ENCODE data around the gene ELP5.

The ELP5 gene

GRCh38 chr17:7290166-7290565 lies 38.2 kb downstream of the ELP5 start:
- no peak for DNase-seq

- no peak for DNase-seq
Observed at GRCh38 chr17:7290685-7291084, 38.7 kb downstream of the ELP5 start.

DNA sequence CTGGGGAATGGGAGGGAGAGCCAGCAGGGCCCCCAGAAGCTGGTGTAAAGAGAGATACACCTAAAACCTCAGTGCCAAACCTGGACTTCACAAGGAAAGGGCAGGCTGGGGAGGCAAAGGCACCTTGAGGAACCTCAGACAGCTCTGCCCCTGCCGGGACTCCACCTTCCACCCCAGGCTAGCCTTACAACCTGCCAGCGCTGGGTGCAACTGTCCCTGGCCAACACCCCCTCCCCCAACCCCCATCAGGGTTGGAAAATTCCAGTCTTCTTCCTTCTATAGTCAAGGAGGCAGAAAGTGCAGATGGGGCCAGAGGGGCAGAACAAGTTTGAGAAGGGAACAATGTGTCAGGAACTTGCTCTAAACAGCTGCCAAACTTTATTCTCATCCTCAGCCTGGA lies 40.2 kb downstream of the ELP5 start:
- no peak for DNase-seq

- no peak for DNase-seq
Observed at GRCh38 chr17:7292729-7293128, 40.7 kb downstream of the ELP5 start.

- no peak for DNase-seq
Observed at GRCh38 chr17:7293159-7293558, 41.1 kb downstream of the ELP5 start.

DNA sequence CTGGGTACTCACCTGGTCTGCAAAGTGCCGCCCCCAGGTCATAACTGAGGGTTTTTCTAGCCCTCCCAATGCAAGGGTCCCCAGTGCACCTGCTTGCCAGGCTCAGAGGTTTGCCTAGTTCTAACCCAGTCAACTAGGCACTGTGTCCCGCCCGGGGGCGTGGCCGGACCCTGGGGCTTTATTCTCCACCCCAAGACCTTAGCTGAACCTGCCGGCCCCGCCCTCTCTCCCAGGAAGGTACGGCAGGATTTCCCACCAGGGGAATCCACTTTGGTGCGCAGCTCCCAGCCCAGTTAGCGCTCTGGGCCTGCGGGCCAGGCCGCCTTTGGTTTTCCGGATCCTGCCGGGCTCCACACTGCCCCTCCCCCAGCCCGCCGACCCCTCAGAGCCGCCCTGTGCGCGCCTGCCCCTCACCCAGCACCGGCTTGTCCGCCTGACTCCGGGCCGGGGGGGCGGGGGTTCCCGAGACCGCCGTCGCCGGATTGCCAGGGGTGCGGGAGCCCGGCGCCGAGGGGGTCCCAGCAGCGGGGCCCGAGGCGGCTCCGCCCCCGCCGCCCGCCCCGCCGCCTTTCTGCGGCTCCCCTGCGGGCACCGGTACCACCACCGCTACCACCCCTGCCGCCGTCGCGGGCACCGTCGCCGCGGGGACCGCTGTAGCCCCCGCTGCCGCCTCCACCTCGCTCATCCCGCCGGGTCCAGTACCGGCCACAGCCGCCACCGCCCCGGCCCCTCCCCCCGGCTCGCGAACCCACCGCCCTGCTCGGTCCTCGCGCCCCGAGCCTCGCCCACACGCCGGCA lies 42.0 kb downstream of the ELP5 start:
- DNase-seq, result no peak

DNA sequence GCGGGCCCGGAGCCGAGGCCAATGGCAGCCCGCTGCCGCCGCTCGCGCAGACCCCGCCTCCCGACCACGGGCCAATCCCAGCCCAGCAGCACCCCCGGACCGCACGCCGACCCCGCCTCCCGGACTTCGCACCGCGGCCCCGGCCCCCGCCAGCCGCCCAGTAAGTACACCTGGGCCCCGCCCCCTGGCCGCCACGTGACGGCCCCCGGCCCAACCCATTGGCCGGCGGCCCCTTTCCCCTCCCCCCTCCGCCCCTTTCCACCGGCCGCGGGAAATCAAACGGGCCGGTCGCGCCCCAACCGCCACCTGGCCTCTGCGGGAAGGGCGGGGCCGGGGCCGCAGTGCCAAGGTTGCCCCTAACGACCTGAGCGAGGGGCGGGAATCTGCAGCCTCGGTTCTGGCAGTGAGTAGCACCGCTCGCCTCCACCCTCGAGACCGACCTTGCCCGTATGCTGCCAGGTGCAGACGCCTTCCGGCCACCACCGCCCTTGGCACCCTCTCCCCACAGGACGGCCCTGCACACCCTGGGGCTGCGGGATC lies 42.7 kb downstream of the ELP5 start, which contains the start of gene YBX2:
Gene YBX2 (minus strand): TSS at position 26 of the 540 bp plus-strand sequence. CDS start 139 bp downstream, outside the sequence.
- no peak for DNase-seq

- DNase-seq, result no peak
Observed at GRCh38 chr17:7295230-7296180, 43.5 kb downstream of the ELP5 start.

- peak in 1 of 2 experiments; percentile 16 for DNase-seq
Observed at GRCh38 chr17:7296189-7296861, 44.3 kb downstream of the ELP5 start.

- no peak for DNase-seq
Observed at GRCh38 chr17:7304179-7304578, 52.2 kb downstream of the ELP5 start.

DNA sequence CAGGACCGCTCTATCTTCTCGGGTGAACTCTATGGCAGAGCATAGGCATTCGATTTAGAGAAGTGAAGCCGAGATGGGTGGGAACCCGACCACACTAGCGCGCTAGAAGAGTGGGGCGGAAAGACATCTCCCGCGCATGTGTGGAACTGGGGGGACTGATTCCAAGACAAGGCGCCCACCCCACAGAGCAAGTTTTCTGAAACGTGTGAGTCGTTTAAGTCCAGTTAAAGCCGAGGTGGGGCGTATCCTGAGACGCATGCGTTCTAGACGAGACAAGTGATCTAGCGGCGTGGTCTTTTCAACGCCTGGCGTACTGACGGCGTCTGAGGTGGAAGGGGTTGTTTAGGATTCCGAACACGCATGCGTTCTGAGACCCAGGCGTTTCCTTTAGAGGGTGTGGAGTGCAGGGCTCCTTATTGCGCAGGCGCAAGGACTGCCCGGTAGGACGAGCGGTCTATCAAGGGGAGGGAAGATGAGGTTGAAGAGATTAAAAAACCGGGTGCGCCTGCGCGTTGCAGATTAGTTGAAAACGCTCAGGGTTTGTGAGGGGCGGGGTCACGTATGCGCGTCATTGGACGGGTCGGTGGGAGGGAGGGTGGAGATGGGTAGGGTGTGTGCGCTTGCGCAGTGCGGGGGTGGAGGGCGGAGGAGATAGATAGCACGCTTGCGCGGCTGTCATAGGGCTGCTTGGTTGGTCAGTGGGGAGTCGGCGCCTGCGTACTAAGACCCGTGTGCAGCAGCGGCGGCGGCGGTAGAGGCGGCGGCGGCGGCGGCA lies 55.1 kb downstream of the ELP5 start, which contains the start of gene EIF5A:
Gene EIF5A (plus strand): TSS at position 718 of the 775 bp plus-strand sequence. CDS start 2,008 bp downstream, outside the sequence.
- DNase-seq, result peak; percentile 91 to 97

DNA sequence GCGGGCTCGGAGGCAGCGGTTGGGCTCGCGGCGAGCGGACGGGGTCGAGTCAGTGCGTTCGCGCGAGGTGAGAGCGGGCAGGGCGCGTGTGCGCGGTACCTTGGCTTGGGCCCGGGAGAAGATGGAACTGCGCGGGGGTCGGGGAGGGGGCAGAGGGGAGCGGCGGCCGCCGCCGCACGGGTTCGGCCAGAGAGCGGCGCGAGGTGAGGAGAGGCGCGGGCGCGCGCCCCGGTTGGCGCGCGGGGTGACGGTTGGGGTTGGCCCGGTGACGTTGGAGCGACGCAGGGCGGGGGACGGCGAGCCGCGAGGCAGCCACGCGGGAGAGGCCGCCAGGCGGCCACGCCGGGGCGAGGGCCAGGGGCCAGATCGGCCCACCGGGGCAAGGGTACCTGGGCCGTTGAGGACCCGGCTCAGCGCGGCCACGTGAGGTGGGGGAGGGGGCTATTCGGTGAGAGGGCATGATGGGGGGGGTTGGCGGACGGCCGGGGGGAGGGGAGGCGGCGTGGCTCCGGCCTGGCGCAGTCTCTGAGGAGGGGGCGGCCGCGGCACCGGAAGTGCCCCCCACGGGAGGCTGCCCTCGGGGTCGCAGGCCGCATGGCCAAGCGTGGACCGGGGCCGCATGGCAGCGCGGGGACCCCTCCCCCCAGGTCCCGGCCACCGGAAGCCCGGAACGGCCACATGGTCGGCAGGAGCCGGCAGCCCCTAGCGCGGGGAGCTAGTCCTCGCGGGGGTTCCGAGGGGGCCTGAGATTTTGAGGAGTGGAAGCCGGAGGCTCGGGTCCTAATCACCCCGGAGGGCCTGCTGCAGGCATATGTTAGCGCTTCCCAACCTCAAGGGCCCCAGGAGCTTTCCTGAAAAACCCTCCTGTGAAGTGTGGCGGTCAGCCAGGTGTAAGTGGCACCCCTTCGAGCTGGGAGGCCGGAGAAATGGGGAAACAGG lies 55.9 kb downstream of the ELP5 start:
- no peak for DNase-seq

GRCh38 chr17:7308625-7309433 lies 56.8 kb downstream of the ELP5 start:
- no peak for DNase-seq

Data from cerebellar nuclear complex (tissue), 1 donor.